HG02763 (cell line): ENCODE results near the gene NUCB1.
A peak's percentile ranks its signal among the peaks of the same experiment; 100 is the strongest.

ENCODE experiments used
- ATAC-seq: cut with Tn5 transposase; IDR thresholded peaks from one replicate; pipeline ENCODE4 v1.9.1; 2021; ENCODE audit warnings: mild to moderate bottlenecking, moderate library complexity; ENCODE audit not compliant: unreplicated experiment

The NUCB1 gene

DNA sequence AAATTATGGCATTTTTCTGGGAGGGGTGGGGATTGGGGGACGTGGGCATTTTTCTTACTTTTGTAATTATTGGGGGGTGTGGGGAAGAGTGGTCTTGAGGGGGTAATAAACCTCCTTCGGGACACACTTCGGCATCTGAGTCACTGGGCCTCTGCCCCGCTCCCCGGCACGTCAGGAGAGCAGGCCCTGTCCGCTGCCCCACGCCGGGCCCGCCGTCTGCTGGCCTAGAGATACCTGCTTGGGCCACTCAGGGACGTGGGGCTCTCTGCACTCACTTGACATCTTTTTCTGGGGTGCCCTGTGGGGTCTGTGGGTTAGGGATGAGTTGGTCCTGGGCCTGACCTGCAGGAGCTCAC, 61.5 kb downstream of the NUCB1 start:
- ATAC-seq, result no peak

DNA sequence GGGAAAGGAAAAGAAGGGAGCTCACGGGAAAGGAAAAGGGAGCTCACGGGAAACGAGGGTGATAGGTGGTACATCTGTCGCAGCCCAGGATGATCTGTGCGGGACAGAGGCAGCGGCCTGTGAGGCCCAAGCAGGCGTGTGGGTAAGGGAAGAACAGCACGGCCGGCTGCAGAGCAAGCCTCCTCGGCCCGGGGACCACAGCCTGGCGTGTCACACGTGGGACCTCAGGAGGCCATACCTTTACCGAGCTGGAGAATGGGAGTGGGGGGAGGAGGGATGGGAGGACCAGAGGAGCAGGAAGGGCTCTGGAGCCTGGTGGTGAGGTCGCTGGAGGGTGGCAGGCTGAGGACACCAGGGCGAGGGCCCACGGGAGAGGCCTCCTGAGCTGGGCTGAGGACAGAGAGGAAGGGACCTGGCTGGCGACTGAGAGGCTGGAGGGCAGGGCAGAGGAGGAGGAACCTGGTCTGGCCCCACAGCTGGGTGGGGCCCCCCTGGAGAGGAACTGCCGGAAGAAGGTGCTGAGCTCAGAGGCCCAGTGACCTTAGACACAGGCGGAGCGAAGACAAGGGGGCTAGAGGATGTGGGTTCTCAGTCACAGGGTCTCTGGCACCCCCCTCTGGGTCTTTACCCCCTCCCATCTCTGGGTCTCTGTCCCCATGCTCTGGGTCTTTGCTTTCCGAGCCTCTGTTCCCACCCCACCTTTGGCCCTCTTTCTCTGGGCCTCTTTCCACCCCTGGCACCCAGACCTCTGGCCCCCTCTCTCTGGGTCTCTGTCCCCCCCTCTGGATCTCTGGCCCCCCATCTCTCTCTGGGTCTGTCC, 62.1 kb downstream of the NUCB1 start:
- ATAC-seq, result peak; percentile 23

DNA sequence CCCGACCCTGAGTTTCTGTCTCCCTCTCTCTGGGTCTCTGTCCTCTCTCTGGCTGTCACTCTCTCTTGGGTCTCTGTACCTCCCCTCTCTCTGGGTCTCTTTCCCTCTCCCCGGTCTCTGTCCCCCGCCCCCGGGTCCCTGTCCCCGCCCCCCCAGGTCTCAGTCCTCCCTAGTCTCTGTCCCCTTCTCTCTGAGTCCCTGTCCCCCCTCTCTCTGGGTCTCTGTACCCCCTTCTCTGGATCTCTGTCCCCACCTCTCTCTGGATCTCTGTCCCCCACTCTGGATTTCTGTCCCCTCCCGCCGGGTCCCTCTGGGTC, 62.7 kb downstream of the NUCB1 start:
- ATAC-seq, result no peak

DNA sequence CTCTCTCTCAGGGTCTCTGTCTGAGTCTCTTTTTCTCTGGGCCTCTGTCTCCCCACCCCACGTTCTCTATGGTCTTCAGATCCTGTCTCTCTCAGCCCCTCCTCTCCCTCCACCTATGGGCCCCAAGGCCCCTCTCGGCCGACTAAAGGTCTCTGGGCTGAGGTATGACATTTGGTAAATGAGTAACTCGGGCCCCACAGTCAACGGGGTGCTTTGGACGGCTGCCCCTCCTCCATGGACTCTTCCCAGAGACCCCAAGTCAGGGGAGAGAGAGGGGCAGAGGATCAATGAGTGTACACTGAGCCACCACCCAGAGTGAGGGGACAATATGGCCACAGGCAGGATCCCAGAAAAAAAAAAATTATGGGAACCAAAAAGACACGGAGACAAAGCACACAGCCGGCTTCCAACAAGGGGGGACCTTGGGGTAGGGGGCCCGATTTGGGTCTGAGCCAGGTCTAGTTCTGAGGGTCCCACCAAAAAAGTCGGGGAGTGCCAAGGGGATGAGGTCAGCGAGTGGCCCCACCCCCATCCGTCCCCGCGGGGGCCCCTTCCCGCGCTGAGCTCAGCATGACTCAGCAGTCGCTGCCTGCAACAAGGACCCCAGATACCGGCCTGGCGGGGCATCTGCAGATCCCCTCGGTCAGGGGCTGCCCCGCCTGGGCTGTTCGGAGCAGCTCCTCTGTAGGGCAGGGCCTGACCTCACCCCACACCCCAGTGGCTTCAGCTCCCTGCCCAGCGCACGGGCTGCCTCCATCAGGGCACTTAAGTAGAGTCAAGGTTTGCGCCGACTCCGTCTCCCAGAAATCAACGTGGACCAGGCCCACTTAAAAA, 63.5 kb downstream of the NUCB1 start:
- peak; percentile 21 for ATAC-seq

GRCh38 chr19:48964205-48965039, 64.3 kb downstream of the NUCB1 start:
- no peak for ATAC-seq

- peak; percentile 59 for ATAC-seq
These were observed 65.1 kb downstream of the NUCB1 start, which contains the start of gene FTL for GRCh38 chr19:48965040-48965805. FTL (plus strand) TSS chr19:48965309; CDS start chr19:48965508, 199 bp downstream.

DNA sequence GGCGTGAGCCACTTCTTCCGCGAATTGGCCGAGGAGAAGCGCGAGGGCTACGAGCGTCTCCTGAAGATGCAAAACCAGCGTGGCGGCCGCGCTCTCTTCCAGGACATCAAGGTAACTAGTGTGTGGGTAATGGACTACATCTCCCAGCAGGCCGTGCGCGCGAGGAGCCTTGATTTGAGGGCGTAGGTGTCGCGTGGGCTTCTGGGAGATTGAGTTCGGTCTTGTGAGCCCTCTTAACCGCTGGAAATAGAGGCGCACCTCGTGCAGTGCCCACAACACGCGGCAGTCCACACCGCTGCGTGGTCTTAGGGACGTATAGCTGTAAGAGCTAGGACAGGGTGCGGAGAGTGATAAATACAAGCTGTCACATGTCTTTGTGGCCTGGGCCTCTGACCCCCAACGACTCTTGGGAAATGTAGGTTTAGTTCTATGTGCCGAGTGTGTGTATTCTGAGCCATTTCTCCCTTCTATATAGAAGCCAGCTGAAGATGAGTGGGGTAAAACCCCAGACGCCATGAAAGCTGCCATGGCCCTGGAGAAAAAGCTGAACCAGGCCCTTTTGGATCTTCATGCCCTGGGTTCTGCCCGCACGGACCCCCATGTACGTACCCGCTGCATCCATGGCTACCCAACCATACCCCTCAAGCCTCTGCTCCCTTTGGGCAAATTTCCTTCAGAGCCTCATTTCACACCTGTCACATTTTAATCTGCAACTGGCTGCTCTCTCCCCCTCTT, 65.9 kb downstream of the NUCB1 start:
- ATAC-seq, result peak; percentile 12

- no peak for ATAC-seq
These were observed 66.6 kb downstream of the NUCB1 start for GRCh38 chr19:48966541-48967345.

- ATAC-seq, result no peak
These were observed 67.5 kb downstream of the NUCB1 start for GRCh38 chr19:48967346-48968178.

DNA sequence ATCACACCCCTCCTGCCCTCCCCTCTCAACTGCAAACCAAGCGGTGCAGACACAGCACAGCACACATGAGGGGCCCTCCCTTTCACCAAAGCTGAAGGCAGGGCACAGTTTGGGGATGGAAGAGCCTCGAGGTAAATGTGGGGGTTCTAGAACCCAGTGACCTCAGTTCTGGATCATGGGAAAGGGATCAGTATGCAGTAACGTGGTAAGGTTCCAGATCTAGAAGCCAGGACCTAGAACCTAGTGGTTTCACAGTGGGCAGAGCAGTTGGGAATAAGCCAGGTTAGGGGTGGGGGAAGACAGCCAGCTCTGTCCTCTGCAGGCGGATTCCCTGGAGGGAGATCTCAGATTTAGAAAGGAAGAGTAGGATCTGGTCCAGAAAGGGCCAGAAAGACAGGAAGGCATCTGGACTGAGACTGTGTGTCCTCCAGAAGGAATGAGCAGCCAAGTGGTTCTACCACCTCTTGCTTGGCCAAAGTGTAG, 68.1 kb downstream of the NUCB1 start:
- ATAC-seq, result no peak

- ATAC-seq, result no peak
These were observed 68.7 kb downstream of the NUCB1 start for GRCh38 chr19:48968813-48969218.

DNA sequence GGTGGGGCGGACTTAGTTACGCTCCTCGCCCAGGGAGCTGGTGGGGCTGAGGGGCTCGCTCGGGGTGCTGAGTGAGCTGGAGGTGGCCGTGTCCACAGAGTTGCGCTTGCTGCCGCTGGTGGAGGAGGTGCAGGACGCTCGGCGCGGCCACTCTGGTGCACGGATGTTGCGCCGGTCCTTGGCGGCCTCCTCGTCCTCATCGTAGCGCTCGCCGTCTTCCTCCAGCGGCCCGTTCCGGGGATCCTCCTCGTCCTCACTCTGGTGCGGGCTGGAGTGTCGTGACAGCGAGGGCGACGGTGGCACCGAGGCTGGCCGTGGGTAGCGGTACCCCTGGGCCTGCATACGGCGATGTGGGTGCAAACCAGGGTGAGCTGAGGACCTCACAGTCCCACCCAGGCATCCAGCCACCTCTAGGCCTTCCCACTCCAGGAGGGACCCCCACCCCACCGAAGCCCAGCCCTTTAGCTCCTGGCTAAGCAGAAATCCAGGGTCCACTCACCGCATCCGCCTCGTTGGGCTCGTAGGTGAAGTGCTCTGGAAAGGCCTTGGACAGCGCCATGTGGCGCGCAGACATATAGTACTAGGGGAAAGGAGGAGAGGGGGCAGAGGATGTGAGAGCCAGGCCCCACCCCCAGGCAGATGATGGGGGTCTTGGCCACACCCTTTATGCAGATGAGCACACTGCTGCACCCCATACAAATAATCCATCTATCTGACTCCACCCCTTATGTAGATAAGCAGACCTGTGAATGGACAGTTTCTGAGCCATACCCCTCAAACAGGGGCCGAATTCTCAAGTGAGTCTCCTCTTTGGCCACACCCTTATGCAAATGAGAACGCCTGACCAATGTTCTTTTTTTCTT, 69.4 kb downstream of the NUCB1 start:
- ATAC-seq, result no peak

DNA sequence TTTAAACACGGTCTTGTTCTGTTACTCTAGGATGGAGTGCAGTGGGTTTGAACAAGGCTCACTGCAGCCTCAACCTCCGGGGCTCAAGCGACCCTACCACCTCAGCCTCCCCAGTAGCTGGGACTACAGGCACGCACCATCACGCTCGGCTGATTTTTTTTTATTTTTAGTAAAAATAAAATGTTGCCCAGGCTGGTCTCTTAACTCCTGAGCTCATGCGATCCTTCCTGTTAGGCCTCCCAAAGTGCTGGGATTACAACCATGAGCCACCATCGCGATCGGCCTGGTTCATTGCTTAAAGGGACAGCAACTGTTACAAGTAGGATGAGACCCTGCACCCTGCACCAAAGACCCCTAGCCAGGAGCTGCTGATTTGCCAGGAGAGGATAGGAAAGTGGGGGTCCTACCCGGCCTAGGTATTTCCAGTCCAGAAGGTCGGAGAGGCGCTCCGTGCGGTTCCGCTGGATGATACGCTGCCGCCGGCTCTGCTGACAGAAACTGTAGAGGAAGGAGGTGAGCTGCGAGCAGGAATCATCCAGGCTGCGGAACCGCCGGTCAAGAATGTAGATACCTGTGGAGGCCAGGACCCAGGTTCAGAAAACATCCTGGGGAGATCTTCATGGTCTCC, 70.1 kb downstream of the NUCB1 start:
- ATAC-seq, result no peak

DNA sequence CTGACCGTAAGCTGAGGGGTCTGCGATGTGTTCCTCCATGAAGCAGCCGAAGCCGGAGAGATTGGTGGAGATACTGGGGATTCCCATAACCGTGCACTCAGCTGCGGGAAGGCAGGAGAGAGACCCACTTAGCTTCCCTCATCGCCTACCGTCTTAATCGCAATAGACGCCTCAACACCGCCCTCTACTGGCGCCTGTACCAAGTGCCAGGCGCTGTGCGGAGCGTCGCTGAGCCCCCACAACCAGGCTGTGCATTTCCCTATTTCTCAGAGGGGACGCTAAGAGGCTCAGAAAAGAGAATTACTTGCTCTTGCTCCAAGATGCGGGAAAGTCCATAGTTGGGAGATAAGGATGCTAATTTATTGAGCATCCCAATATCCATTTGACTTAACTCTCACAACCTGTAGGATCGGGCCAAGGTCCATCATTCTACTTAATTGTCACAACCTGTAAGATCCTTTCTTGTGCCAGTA, 70.8 kb downstream of the NUCB1 start:
- no peak for ATAC-seq
